GM13976 (cell line): ENCODE measurements around the gene PRKCA.
"Not testable (repeated sequence)": the region's sequence is repeated elsewhere in the genome, so short reads cannot be mapped to it uniquely, and the experiment has no call there.

Source experiments
- DNase-seq: peaks from one replicate; pipeline ENCODE4 v3.0.0; 2012; ENCODE audit warnings: low spot score
- in situ Hi-C: fragments of 300-500 bp; cut with MboI; formaldehyde crosslinking; loops from one replicate; pipeline ENCODE4 v1.12.0; 2022; ENCODE audit warnings: low sequenced_read_pairs, mixed read lengths, inconsistent platforms; ENCODE audit not compliant: unreplicated experiment
- TF ChIP-seq, protein P1 (sequence below): IDR thresholded peaks from 2 replicates; pipeline ENCODE4 v1.5.1; 2012; ENCODE audit warnings: borderline replicate concordance, mild to moderate bottlenecking; ENCODE audit not compliant: insufficient read depth; ENCODE audit errors: extremely low read depth, missing control alignments, control extremely low read depth

PRKCA gene

DNA sequence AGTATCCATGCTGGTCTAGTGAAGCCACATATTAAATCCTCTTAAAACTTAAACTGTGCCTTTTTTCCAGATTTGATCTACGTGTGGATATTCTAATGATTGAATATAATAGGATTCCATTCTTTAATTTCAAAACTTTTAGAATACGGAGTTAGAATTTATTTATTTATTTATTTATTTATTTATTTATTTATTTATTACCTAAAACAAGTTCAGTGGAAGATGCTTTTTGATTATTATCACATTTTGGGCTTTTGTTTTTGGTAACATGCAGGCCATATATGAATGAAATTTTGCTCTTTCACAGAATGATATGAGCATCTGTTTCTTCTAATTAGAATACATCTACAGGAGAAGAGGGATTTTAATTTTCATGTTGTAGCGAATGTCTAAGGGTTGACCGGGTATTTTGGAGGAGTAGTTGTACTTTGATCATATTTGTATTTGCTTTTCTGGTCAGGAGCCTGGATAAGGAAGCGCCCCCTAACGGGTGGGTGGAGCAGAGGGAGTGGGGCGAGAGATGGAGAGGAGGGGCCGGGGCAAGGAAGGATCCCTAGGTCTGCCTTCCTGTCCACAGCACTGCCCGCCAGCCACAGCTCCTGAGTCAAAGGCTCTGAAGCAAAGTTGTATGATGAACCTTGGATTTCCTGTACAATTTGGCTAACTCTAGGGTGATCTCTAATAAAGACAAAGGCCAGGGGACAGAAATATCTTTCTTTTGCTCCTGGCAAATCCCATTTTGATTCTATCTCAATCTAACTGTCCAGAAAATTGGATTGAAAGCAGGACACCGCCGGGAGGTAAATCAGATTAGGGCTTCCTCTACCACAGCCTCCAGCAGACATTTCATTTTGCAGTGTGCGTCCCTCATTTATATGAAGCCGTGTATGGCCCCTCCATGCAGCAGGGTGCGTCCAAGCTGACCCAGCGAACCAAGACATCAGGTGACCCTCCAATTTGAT is 149.1 kb downstream of the PRKCA start:
- TF ChIP-seq, protein P1, sequence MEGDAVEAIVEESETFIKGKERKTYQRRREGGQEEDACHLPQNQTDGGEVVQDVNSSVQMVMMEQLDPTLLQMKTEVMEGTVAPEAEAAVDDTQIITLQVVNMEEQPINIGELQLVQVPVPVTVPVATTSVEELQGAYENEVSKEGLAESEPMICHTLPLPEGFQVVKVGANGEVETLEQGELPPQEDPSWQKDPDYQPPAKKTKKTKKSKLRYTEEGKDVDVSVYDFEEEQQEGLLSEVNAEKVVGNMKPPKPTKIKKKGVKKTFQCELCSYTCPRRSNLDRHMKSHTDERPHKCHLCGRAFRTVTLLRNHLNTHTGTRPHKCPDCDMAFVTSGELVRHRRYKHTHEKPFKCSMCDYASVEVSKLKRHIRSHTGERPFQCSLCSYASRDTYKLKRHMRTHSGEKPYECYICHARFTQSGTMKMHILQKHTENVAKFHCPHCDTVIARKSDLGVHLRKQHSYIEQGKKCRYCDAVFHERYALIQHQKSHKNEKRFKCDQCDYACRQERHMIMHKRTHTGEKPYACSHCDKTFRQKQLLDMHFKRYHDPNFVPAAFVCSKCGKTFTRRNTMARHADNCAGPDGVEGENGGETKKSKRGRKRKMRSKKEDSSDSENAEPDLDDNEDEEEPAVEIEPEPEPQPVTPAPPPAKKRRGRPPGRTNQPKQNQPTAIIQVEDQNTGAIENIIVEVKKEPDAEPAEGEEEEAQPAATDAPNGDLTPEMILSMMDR, result no peak
- DNase-seq, result no peak
- in situ Hi-C loops, result no loop called here

DNA sequence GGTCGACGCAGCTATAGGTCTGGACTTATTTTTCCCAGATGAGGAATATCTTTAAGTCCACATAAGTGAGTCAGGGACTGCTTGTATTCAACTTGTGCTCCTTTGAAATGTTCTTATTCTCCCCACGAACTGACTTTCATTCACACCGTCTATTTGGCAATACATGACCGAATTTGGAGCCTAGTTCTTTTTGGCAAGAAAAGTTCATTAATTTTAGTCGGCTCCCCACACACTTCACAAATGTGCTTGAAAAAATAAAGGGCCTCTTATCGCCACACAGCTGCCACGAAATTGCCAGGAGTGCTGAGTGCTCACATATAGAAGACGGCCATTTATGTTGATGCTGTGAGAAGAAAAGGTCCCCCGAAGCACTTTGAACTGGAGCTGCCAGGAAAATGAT is 152.6 kb downstream of the PRKCA start:
- in situ Hi-C loops, result no loop called here
- TF ChIP-seq, protein P1, result no peak
- no peak for DNase-seq

DNA sequence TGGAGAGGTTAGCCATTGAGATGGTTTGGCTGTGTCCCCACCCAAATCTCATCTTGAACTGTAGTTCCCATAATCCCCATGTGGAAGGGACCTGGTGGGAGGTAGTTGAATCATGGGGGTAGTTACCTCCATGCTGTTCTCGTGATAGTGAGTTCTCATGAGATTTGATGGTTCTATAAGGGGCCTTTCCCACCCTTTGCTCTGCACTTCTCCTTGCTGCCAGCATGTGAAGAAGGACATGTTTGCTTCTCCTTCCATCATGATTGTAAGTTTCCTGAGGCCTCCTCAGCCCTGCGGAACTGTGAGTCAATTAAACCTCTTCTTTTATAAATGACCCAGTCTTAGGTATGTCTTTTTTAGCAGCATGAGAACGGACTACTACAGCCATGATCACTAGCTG is 155.1 kb downstream of the PRKCA start:
- DNase-seq, in situ Hi-C loops: not testable (repeated sequence)

DNA sequence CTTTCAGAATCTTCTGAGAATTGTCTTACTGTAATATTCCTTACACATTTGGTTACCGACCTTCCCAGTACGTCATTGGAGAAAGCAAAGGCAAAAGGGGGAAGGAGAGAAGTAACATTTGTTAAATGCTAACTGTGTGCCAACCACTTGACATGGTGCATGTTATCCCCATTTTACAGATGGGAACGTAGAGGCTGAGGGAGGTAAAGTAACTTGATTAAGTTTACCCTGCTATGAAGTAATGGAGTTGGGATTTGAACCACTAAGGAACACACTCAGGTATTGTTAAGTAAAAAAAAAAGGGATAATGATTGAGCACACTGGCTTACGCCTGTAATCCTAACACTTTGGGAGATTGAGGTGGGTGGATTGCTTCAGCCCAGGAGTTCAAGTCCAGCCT is 156.4 kb downstream of the PRKCA start:
- DNase-seq, result no peak
- in situ Hi-C loops, result no loop called here
- TF ChIP-seq, protein P1, result no peak

DNA sequence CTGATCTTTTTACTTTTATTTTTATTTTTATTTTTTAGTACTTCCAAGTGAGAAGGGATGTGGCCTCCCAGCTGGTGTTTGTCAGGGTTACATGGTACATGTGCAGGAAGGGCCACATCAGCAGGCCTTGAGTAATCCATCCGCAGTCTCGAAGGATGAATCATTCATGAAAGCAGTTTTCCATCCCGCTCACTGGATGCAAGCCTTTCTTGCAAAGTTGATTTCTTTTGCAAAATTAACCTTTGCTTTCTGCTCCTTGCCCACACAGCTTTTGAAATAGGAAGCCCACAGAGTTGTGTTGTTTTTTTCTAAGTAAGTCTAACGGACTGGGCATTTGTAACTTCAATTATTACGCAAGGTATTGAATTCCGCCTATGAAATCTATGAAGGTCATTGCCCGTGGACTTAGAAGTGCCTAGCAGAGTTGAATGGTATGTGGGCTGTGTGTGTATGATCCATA is 157.4 kb downstream of the PRKCA start:
- no peak for DNase-seq
- in situ Hi-C loops, result no loop called here
- TF ChIP-seq, protein P1, result no peak

DNA sequence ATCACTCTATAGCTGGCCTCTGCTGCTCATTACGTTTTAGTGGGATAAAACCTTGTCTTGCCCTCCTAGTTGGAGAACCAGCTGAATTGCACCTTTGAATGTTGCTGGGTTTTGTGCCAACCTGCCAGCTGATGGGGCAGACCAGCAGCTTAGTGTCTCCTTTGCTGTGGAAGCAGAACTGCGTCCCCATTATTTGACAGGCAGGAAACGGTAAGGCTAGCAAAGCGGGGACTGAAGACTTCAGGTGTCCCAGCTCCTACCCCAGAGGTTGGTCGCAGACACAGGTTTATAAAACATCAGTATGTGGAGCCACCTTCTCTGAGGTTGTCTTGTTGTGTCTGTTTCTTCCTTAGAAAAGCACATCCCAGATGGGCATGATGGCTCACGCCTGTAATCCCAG is 158.1 kb downstream of the PRKCA start:
- DNase-seq, result no peak
- in situ Hi-C loops, result no loop called here
- TF ChIP-seq, protein P1, result no peak

DNA sequence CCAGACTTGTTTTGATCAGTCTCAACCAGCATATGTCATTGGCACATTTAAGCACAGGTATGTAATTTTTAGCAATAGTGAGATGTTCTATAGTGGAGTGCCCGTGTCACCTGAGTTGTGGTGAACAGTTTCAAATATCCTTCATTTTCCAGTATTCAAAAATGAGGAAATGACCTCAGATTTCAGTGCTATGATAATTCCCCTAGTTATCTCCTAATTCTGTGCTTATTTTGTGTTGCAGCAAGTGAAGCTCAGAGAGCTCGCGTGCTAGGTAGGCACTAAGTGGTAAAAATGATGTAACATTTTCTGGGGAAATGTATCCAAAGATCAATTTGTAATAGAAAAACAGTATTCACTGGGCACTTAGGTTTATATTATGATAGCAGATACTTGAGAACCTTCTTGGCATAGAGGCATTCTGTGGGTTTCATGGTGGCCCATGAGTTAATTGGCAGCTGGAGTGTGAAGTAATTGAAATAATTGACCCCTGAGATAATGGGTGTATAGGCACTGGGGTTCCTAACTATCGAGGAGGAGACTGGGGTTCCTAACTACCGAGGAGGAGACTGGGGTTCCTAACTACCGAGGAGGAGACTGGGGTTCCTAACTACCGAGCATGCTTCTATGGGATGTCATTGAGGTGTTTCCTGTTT is 159.1 kb downstream of the PRKCA start:
- DNase-seq, result no peak
- in situ Hi-C loops, result no loop called here
- TF ChIP-seq, protein P1, result no peak
